HG03039 (cell line): ENCODE data around the gene NHP2.
"Not testable (repeated sequence)": the region's sequence is repeated elsewhere in the genome, so short reads cannot be mapped to it uniquely, and the experiment has no call there.

Experiments used
- ATAC-seq: cut with Tn5 transposase; IDR thresholded peaks from one replicate; pipeline ENCODE4 v1.9.1; 2021; ENCODE audit warnings: mild to moderate bottlenecking, moderate library complexity; ENCODE audit not compliant: unreplicated experiment

The NHP2 gene

DNA sequence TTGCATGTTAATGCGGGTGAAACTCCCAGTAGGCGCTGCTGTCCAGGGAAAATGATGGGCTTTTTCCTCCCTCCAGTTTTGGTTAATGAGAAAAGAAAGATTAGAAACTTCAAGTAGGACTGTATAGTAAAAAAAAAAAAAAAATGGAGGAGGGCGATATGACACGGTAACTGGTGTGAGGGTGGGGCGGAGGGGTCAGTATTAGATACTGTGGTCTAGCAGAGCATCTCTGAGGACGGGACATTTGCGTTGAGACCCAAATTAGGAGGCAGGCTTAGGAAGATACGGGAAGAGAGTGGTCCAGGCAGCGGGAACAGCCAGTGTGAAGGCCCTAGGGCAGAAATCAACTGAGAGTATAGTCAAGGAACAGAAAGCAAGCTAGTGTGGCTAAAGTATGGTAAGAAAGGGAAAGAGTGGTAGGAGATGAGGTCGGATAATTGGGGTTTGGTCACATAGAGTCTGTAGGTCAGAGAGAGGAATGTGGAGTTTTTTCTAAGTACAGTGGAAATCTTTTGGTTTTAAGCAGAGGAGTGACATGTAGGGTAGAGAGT is 22.2 kb downstream of the NHP2 start:
- no peak for ATAC-seq

GRCh38 chr5:178130576-178131445 is 22.9 kb downstream of the NHP2 start, which contains the start of gene RMND5B:
Gene RMND5B (plus strand): TSS chr5:178131014. CDS start chr5:178138120, 7,106 bp downstream.
- ATAC-seq = peak; percentile 81

DNA sequence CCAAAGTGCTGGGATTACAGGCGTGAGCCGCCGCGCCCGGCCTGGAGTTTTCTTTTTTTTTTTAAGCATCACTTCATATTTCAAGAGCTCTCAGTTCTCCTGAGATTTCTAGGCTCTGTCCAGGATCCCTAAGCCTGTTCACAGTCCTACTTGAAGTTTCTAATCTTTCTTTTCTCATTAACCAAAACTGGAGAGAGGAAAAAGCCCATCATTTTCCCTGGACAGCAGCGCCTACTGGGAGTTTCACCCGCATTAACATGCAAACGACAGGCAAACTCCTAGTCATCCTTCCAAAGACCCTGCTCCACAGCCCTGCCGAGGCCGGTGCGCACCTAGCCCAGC is 23.5 kb downstream of the NHP2 start:
- ATAC-seq = not testable (repeated sequence)

GRCh38 chr5:178129296-178129695 is 24.4 kb downstream of the NHP2 start:
- ATAC-seq = no peak

- ATAC-seq = not testable (repeated sequence)
Measured at GRCh38 chr5:178127300-178128009, 26.2 kb downstream of the NHP2 start.

GRCh38 chr5:178126556-178126955 is 27.1 kb downstream of the NHP2 start:
- ATAC-seq = no peak

DNA sequence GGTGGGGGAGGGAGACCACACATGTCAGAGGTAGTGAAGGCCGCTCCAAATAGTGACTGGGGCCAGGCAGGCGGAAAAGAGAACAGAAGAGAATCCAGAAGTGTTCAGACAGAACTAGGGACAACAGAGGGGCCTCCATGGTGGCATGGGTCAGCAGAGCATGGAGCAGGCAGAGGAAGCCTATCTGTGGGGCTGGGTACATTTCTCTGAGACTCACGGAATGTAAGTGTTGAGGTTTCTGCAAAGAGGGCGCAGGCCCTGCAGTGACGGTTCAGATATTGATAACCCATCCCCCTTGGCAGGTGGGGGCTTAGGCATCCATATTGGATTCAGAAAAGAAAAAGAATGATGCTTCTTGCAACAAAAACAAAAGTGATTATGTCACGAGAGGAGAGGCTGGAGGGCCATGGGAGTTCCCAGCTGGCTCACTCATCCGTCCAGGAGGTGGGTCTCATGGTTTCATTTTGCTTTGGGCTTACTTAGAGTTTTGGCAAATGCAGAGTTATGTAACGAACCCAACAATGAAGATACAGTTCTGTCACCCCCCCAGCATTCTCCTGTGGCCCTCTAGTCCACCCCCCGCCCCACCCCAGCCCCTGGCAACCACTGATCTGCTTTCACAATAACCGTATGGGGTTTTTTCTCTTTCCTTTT is 28.3 kb downstream of the NHP2 start:
- ATAC-seq = no peak

GRCh38 chr5:178123966-178124925 is 29.4 kb downstream of the NHP2 start:
- no peak for ATAC-seq

- no peak for ATAC-seq
Measured at GRCh38 chr5:178123094-178123965, 30.4 kb downstream of the NHP2 start.

GRCh38 chr5:178122346-178122745 is 31.3 kb downstream of the NHP2 start:
- ATAC-seq = no peak

DNA sequence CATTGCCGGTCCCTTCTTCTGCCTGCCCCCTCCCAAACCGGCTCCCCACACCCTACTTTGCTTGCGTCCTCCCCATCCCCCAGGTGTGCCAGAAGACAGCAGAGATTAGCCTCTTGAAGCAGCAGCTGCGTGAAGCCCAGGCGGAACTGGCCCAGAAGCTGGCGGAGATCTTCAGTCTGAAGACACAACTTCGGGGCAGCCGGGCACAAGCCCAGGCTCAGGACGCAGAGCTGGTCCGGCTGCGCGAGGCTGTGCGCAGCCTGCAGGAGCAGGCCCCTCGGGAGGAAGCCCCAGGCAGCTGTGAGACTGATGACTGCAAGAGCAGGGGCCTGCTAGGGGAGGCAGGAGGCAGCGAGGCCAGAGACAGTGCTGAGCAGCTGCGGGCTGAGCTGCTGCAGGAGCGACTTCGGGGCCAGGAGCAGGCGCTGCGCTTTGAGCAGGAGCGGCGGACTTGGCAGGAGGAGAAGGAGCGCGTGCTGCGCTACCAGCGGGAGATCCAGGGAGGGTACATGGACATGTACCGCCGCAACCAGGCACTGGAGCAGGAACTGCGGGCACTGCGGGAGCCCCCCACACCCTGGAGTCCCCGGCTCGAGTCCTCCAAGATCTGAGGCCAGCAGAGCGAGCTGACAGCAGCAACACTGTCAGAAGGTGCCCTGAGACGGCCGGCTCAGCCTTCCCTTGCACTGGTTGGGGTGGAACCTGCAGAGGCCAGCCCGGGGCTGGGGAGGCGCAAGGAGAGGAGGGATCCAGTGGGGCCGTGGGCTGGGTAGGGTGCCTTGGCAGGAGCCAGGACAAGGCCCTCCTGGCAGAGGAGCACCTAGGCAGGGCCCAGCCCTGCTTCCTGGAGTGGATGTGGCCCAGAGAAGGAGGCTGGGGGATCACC is 32.1 kb downstream of the NHP2 start:
- no peak for ATAC-seq

DNA sequence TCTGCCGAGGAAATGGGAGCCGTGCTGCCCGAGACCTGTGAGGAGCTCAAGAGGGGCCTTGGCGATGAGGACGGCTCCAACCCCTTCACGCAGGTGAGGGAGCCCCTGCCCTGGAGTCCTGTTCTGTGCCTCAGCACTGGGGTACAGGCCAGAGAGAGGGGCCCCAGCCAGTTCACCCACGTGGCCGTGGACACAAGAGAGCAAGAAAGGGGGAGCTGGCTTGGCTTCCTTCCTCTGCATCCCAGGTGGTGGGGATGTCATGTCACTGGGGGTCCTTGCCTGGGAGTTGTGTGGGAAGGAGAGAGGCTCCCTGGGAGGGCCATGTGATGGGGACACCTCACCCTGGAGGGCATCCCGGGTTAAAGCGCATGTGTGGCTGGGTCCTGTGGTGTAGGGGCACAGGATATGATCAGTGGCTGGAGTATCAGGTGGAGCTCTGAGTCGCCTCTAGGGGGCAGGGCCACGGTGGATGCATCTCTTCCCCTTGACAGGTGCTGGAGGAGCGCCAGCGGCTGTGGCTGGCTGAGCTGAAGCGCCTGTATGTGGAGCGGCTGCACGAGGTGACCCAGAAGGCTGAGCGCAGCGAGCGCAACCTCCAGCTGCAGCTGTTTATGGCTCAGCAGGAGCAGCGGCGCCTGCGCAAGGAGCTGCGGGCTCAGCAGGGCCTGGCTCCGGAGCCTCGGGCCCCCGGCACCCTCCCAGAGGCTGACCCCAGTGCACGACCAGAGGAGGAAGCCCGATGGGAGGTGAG is 32.9 kb downstream of the NHP2 start:
- peak; percentile 75 for ATAC-seq

- no peak for ATAC-seq
Measured at GRCh38 chr5:178119915-178120606, 33.6 kb downstream of the NHP2 start.

- ATAC-seq = no peak
Measured at GRCh38 chr5:178117923-178118701, 35.6 kb downstream of the NHP2 start.

GRCh38 chr5:178116143-178116885 is 37.4 kb downstream of the NHP2 start:
- no peak for ATAC-seq

DNA sequence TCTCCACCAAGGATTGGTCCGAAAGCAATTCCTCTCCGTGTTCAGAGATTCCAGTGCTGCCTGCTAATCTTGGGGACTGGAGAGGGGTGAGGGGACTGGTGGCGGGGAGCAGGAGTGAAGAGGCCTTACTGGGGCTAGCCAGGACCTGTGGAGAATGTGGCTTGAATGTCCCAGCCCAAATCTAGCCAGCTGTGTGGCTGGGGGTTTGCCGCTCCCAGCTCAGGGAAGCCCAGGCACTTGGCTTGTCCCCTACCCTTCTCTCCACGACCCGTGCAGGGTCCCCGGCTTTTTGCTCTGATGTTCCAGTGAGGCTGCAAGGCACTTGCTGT is 37.9 kb downstream of the NHP2 start:
- ATAC-seq = no peak
